ENCODE results near the gene SLC28A3.
A peak's percentile ranks its signal among the peaks of the same experiment; 100 is the strongest.

The SLC28A3 gene

DNA sequence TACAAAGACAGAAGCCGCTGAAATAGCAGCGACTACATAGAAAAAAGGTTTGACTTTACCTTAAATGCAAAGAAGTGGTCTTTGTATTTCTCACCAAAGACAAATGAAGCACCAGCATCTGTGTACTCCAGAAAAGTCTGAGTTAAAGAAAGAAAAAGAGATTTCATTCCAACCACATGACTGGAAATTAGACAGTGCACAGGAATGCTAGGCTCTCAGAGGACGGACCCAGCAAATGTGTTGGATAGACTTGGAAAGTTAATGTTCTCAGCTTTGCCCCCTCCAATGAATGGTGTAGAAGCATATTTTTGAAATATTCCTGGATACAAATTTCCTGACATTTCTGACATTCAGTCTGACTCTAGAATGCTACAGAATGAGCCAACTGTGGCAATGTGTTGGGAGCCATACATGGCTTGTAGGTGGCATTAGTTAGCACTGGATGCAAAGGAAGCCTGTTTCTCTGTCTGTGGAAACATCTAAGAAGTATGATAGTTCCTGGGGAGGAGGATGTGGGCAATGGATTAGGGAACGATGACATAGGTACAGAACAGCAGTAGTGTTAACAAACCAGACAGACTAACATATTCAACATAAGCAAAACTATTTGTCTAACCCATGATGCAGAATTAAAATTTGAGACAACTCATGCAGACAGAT, 43.3 kb downstream of the SLC28A3 start:
- DNase-seq (ENCODE audit: low spot score) = no peak

DNA sequence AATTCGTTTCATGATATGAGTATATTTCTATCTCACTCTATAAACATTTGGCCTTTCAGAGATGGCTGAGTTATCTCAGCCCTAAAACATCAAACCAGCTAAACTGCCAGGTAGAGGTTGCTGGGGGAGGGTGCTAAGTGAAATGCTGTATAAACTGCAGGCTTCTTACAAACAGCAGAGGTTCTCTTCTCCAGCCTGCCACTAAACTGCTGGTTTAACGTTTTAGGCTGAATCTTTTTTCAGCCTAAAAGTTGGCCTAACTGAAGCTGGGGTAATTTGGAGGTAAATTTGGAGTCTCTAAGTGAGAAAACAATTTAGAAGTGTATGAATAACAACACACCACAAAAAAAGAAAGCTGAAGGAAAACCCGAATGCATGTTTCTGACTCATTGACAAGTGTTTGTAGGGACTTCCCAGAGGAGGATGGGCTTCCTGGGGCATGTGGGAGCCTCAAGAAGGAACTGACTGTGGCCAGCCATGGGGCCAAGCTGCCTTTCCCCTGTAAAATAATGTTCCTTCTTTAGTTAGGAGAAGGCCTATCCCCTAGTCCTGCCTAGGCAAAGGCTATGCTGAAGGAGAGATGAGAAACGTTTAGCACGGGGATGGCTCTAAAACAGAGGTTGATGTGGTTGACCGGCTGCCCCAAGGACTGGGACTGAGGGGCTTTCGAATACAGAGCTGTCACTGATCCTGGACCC, 44.3 kb downstream of the SLC28A3 start:
- DNase-seq (ENCODE audit: low spot score) = no peak

DNA sequence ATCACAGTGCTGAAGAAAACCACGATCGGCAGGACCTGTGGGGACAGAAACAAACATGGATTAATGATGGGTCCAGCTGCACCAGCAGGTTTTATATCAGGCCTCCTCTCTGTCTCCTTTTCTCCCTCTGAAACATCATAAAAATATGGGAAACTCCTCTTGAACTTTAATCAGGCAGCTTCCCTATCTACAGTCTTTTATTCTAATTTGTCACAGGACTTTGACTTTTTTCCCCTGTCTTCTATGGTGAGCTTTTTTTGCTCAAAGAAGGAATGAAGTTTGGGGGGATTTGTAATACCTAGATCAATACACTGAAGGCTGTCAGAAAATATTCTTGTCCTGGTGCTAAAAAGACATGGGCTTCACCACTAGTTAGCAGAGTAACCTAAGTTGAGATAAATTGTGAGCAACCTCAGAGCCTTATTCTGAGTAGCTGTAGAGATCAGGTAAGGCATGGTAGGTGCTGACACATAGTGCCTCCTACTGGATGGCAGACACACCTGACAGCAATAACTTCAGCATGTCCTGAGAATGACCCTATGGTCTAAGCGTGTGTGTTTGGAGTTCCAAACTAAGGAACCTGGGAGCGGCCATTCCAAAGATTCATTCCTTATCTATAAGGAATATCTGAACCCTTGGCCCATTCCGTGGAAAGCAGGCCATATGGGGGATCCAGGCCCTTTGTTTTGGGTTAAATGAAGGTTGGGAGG, 46.2 kb downstream of the SLC28A3 start:
- DNase-seq (ENCODE audit: low spot score) = no peak

DNA sequence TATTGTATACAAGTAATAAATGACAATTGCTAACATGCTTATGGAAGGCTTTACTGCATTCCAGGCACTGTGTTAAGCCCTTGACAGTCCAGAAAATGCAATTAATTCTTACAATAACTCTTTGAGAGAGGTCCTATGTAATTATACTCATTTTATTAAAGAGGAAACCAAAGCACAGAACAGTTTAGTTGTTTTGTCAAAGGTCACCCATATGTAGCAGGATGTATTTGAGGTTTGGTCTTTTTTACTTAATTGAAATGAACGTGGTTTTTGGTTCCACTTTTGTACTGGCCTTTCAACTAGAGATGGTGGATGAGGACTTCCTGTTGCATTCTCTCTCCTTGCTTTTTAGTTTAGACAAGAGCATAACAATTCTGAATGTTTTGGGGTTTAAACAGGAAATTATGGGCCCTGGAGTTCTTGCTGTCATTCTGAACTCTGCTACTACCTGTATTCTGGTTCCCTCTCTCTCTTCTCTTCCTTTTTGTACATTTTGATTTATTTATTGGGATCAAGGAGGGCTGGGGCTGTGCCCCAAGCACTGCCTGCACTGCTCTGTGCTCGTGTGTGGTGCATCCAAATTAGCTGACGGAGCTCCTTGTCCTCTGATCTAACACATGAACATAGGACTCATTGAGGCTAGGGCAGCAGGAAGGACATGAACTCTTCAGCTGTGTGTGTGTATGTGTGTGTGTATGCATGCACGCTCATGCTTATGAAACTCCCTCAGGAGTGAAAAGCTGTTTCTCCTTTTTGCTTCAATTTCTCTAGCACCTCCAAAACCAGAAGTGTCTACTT, 47.4 kb downstream of the SLC28A3 start:
- no peak for DNase-seq (ENCODE audit: low spot score)

DNA sequence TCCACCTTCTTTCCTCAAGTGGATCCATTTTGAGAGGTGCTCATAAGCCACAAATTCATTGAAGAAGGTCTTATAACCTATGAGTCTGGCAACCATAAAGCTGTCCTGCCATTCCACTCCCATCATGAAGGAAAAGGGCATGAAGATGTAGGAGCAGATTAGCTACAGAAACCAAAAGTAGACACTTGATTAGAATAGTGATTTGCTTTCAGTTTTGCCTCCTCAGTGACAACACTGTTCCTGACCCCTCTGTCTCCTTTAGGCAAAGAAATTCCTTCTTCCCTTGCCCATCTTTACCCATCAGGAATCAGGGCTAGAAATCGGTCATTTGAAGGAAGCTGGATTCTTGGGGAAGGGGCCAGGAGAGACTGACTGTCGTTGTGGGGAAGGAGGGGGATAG, 55.2 kb downstream of the SLC28A3 start:
- no peak for DNase-seq (ENCODE audit: low spot score)

DNA sequence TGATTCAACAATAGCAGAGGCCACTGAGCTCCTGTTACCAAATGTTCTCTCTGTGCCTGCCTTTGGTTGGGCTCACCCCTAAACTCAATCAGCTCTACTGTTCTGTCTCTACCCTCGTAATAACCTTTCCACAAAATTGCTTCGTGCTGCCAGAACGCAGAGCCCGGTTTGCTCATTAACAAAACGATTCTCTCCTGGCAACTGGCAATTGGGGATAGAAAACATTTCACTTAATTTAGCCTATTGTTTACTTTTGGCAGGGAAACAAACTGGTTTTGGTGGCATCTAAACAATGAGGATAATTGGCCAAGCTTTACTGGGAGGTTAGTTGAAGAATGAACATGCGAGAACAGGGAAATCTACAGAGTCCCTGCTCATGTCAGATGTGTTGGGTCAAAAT, 56.6 kb downstream of the SLC28A3 start:
- DNase-seq (ENCODE audit: low spot score) = no peak

DNA sequence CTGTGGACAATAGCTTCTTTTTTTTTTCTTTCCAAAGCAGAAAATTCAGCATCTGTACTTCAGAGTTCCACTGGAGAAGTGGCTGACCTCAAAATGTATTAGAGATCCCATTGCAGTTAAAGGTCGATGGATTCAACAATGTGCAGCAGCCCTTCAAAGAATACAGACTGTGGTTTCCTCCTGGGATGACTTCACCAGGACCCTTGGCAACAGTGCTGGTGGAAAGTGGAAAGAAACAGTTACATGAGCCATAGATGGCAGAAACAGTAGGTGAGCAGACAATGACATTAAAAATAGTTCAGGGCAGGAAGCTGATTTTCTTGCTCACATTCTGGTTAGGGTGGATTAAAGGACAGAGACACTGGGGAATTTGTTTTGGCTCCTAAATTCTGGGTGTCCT, 62.4 kb downstream of the SLC28A3 start:
- peak; percentile 6 for DNase-seq (ENCODE audit: low spot score)

DNA sequence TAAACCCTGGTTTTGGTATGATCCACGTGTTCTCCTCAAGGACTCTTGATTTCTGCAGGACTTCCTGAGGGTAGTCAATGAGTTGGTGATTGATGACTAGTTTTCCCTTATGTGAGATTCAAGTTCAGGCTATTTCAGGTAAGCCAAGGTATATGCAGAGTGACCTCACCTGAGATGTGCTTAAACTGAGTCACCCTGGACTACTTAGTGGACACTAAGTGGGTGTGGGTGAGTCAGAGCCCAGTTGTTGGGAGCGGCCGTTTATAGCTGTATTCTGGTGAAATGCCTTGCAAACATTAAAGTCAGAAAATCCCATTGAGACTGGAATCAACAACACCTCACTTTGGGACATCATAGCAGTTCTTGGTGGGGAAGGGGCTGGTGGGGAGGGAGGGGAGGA, 62.9 kb downstream of the SLC28A3 start:
- peak; percentile 71 for DNase-seq (ENCODE audit: low spot score)

DNA sequence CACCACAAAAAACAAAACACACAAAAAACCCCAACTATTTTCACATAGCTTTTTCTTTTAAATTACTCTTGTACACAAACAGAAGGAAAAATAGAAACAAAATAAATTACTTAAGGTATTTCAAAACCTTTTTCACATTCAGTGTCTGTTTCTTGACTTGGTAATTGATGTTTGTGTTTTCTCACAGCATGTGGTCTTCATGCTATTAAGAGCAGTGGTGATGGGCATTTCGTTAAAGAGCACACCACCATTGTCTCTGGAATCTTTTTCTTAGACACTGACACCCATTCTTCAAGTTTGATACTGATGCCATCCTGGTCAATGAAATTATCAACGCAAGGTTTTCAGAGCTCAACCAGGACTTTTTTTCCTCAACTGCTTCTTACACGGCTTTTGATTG, 63.8 kb downstream of the SLC28A3 start:
- DNase-seq (ENCODE audit: low spot score) = no peak

DNA sequence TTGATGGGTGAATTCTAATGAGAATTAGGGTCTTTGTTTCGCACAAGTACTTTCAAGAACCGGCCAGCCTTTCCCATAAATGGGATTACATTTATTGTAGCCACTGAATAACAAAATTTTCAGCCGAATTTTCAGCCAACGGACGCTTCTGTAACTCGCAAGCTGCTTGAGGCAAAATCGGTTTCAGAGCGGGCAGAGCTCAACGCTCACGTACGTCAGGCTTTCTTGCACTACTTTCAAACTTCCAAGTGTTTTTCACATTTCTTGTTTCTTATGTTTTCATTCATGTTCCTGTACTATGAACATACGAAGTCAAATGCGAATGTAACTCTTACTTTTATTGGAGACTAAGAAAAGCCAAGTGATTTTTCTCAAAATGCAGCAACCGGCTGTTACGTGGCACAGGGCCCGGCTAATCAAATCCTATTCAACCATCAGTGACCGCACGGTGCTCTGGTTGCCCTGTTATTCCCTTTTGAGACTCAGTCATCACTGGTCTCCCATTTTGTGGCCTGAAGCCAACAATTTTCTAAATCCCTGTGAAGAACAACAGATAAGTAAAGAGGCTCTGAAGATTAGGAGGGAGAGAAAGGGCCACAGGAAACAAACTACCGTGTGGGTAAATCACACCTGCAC, 68.5 kb downstream of the SLC28A3 start:
- DNase-seq (ENCODE audit: low spot score) = no peak

DNA sequence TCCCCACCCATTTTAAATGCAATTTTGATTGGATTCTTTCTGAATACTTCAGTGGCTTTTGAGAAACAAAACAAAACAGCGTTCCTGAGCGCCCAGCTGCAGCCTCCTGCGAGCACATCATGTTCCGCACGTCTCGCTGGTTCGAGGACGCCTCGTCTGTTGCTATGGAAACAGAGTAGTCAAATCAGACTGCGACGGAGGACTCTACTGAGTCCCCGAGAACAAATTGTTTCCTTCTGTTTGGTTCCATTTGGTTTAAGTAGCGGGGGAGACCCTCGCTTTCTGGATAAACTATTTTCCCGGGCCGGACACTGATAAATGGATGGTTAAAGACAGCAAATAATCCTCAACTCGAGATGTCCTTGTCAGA, 69.0 kb downstream of the SLC28A3 start:
- no peak for DNase-seq (ENCODE audit: low spot score)

DNA sequence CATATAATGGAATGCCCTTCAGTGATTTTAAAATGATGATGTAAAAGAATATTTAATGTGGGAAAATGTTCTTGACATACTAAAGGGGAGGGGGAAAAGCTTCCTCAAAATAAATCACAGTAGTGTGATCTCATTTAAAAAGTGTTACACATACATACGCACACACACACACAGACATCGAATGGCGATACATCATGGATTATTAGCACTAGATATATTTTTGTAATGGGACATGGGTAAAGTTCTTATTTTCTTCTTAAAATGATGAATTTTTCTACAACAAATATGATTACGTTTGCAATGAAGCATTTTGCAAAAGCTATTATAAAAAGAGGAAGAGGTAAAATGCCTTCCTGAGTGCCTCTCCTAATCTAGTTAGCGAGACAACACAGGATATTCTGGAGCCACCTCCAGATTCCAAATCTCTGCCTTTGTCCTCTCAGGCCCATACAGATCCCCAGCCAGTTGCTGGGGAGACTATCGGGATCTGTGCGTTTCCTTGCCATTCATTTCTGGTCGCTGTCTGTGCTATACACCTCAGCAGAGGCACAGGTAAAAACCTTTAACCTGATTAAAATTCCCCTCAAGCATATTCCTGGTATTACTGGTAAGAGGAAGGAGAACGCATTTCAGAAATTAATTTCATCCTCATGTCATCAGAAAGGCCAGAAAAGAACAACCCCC, 69.6 kb downstream of the SLC28A3 start:
- DNase-seq (ENCODE audit: low spot score) = no peak

DNA sequence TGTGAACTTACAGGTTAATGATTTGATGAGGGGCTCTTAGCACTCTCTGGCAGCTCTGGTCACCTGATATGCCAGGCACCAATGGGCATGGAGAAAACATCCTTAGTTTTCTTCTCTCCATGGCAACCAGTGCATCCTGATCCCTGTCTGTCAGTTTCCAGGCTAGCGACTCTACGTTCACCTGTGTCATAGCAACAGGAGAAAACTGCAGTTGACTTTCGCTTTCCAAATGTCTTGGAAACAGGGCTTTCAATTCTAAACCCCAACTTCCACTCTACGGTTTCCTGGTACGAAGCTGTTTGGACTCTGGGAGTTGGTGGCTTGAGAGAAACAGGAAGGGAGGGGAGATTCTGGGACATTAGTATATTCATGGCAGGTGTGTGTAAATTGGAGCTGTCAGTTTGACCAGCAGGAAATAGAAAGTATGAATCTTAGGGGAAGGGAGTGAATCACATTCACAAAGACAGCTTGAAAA, 74.4 kb downstream of the SLC28A3 start:
- DNase-seq (ENCODE audit: low spot score) = peak; percentile 14

DNA sequence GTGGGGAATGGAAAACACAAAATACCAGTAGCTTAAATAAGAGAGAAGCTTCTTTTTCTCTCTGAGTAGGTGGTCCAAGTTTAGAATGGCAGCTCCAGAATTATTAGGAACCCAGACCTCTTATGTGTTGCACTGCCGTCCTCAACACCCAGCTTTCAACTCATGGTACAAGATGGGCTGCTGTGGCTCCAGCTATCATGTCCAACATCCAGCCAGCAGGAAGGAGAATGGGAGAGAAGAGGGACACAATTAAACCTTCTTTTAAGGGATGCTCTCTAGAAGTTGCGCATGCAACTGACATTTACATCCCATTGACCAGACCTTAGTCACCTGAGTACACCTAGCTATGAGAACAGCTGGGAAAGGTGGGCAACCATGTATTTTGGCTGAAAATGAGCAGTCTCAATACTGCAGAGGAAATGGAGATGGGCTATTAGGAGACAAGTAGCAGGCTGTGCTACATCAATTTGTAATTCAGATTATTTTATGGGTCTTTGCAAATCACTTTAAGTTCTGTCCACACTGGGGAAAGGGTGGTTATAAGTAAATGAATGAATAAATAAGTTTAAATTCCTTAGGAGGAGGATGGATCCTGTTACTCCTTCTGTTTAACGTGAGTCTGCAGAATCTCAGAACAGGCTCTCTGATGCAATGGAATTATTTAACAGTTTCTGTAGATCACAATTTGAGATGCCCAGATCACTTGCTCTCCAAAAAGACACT, 76.1 kb downstream of the SLC28A3 start:
- DNase-seq (ENCODE audit: low spot score) = no peak

DNA sequence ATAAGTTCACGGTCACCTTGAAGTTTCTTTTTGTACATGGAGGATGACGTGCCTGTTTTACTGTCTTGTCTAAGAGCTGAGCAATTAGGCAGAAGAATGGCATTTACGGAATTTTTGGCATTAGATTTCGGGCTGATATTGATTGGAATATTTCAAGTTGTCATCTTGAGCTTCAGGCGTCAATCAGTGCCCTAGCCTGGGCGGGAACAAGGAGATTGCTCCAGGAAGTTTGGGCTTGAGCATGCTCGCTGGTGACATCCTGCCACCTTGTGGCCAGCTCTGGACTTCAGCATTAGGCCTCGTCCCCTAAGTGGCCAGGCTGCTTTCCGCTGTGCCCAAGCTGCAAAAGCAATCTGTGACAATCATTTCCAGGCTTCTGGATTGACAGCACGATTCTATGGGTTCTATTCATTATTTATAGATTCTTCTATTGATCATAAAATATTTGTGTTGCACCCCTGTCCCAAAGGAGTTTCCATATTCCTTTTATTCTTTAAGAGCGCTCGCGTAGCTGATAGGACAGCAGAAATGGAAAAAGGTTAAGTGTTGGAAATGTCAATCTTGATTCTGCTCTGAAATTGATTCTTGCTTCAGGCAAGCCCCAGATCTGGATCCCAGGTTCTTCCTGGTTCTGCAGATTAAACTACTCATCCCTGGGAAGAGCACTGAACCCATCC, 79.3 kb downstream of the SLC28A3 start:
- DNase-seq (ENCODE audit: low spot score) = peak; percentile 70

DNA sequence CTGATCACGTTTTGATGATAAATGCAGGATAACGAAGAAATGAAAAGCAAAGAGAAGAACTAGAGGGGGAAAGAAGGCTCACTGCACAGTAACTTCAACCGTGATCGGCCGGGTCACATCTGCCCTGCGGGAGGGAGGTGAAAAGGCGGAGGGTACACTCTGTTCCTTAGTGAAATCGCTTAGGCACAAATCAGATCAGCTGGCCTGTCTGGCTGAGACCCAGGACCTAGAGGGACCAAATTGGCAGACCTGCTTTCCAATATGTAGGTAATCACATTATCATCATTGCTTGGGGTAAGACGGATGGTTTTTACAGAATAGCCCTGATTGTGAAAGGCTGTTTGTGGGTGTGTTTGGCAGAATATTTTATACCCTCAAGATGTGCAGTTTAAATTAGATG, 82.2 kb downstream of the SLC28A3 start:
- DNase-seq (ENCODE audit: low spot score) = no peak

DNA sequence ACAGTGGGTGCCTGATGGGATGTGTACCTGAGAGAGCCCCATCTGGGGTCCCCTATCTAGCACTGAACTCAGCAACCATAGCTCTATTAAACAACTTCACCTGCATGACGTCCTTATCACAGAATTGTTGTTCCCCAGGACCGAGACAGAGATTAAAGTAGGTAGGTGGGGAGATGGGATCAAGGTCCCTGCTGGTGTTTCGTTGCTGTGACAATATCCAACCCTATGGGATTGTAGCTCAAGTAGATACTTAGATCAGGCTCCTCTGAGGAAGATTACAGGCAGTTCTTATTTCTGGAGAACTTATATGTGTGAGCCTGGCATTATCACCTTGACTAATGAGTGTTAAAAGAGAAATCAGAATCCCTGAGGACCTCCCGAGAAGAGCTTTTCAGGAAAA, 84.9 kb downstream of the SLC28A3 start:
- DNase-seq (ENCODE audit: low spot score) = no peak

DNA sequence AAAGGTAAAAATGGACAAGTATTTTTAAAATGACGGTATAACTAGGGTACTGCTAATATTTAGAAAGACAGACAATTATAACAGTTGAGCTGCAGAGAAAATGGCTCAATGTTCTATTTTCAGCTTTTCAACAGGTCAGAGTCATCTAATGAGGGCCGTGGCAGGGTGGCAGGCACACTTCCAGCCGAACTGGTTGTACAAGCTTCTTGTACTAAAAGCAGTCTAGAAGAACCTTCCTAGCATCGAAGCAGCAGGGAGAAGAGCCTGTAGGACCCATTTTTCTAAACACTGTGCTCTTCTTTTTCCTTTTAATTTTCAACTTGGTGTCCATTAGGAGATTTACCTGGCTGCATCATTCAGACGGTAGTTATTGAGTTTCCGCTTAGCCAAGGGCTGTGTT, 85.6 kb downstream of the SLC28A3 start:
- no peak for DNase-seq (ENCODE audit: low spot score)

DNA sequence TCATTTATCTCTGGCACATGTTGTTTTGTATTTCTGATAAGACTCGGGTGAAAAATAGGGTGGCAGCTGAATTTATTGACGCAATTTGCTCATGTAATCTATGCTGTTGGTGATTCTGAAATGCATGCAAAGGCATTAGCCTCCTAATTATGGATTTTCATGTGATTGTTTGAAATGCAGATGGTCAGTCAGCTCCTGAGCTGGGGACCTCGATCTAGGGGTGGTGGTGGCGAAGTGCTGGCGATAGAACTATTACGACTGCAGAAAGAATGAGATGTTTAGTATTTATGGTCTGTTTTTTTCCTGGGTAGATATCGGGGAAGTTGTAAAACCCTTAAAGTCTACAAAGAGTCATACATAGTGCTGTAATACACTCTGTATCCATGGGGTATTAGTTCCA, 88.6 kb downstream of the SLC28A3 start:
- DNase-seq (ENCODE audit: low spot score) = no peak

DNA sequence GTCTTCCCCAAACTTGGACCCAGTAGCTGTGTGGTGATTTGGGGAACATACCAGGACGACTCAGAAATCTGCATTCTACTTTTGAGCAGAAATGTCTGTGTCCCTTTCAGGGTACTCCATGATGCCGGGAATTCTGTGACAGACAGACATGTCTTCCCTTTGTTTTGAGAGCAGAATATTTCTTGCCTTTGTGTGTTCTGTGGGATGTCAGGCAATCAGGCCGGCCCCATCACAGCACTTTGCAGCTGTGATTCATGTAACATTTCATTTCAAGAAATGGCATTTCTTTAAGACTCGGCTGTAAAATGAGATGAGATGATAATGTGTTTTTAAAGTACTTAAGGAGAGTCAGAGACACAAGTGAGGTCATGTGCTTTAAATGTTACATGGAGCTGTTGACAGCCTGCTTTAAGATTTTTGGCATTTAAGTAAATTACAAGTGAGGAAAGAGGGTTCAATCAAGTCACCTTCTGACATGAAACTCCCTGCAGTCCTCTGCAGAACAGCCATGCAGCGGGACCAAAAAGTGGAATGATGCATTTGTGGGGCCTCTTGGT, 98.7 kb downstream of the SLC28A3 start:
- no peak for DNase-seq (ENCODE audit: low spot score)

Measured in SW480 (cell line).